ENCODE measurements around the gene DOCK3.

Gene DOCK3

GRCh38 chr3:51390246-51391074 is 715.7 kb downstream of the DOCK3 start:
- TF ChIP-seq, protein P1, sequence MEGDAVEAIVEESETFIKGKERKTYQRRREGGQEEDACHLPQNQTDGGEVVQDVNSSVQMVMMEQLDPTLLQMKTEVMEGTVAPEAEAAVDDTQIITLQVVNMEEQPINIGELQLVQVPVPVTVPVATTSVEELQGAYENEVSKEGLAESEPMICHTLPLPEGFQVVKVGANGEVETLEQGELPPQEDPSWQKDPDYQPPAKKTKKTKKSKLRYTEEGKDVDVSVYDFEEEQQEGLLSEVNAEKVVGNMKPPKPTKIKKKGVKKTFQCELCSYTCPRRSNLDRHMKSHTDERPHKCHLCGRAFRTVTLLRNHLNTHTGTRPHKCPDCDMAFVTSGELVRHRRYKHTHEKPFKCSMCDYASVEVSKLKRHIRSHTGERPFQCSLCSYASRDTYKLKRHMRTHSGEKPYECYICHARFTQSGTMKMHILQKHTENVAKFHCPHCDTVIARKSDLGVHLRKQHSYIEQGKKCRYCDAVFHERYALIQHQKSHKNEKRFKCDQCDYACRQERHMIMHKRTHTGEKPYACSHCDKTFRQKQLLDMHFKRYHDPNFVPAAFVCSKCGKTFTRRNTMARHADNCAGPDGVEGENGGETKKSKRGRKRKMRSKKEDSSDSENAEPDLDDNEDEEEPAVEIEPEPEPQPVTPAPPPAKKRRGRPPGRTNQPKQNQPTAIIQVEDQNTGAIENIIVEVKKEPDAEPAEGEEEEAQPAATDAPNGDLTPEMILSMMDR (IDR thresholded peaks at IDR 0.05) = no peak; the same call in 1 of the 2 replicates

- TF ChIP-seq, protein P1 (IDR thresholded peaks at IDR 0.05) = peak; percentile 91; the same call in 1 of the 2 replicates
Observed at GRCh38 chr3:51391075-51391565, 716.4 kb downstream of the DOCK3 start, which contains the start of gene RBM15B. TSS of gene RBM15B (plus strand) at chr3:51391285. CDS start at chr3:51391400, 115 bp downstream.

DNA sequence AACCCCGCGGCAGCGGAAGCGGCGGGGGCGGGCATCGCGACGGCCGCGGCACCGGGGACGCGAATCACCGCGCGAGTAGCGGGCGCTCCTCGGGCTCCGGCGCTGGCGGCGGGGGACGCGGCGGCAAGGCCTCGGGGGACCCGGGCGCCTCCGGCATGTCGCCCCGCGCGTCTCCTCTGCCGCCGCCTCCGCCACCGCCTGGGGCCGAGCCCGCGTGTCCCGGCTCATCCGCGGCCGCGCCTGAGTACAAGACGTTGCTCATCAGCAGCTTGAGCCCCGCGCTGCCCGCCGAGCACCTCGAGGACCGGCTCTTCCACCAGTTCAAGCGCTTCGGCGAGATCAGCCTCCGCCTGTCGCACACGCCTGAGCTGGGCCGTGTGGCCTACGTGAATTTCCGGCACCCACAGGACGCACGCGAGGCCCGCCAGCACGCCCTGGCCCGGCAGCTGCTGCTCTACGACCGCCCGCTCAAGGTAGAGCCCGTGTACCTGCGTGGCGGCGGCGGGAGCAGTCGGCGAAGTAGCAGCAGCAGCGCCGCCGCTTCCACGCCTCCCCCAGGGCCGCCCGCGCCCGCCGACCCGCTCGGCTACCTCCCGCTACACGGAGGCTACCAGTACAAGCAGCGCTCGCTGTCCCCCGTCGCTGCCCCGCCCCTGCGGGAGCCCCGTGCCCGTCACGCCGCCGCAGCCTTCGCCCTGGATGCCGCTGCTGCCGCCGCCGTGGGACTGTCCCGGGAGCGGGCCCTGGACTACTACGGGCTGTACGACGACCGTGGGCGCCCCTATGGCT is 717.0 kb downstream of the DOCK3 start:
- TF ChIP-seq, protein P1 (IDR thresholded peaks at IDR 0.05) = no peak

- TF ChIP-seq, protein P1 (IDR thresholded peaks at IDR 0.05) = no peak
Observed at GRCh38 chr3:51392355-51393133, 717.8 kb downstream of the DOCK3 start.

GRCh38 chr3:51393134-51393495 is 718.4 kb downstream of the DOCK3 start:
- TF ChIP-seq, protein P1 (IDR thresholded peaks at IDR 0.05) = no peak

DNA sequence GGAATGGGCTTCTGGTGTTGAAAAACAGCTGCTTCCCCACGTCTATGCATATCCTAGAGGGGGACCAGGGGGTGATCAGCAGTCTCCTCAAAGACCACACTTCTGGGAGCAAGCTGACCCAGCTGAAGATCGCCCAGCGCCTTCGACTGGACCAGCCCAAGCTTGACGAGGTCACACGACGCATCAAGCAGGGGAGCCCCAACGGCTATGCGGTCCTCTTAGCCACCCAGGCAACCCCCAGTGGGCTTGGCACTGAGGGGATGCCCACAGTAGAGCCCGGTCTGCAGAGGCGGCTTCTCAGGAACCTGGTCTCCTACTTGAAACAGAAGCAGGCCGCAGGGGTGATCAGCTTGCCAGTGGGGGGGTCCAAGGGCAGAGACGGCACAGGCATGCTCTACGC is 718.8 kb downstream of the DOCK3 start:
- TF ChIP-seq, protein P1 (IDR thresholded peaks at IDR 0.05) = no peak

DNA sequence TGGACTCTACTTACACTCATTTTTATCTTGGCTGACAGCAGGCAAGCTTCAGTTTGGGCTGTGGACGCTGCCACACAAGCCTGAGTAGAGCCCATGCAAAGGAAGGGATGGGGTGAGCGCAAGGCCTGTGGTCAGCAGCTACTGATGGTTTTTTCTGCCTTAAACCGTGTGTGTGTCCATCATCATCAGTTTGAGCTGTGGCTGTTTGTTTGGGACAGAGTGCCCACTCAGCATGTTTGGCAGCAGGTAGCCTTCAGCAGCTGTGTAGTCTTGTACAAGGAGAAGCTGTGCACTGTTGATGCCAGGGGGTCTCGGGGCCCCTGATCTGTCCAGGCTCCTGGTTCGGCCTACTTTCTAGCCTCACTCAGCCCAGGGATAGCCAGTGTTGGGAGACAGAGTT is 719.8 kb downstream of the DOCK3 start:
- TF ChIP-seq, protein P1 (IDR thresholded peaks at IDR 0.05) = no peak
